HL-60 (cell line): ENCODE measurements around the gene ROR1.

Experiments
- DNase-seq, 2 experiments: peaks; one replicate each; pipeline ENCODE4 v3.0.0-alpha.2; 2010 to 2020; ENCODE audit warnings: low read depth in 1 of 2, low spot score in 1 of 2
- H3K27ac ChIP-seq: fragments of 250-450 bp; sonication (Bioruptor Pico); replicated peaks from 2 replicates; pipeline ENCODE4 v1.5.1; 2020; ENCODE audit warnings: mild to moderate bottlenecking, moderate library complexity
- H3K27me3 ChIP-seq: fragments of 250-450 bp; sonication (Bioruptor Pico); 2 replicates; pipeline ENCODE4 v1.5.1; 2021; ENCODE audit warnings: mild to moderate bottlenecking, moderate library complexity; ENCODE audit not compliant: insufficient read depth, poor library complexity, severe bottlenecking
- H3K4me3 ChIP-seq: replicated peaks from 2 replicates; pipeline ENCODE4 v1.5.1; 2011; ENCODE audit warnings: mild to moderate bottlenecking, control low read depth, low read length; ENCODE audit not compliant: insufficient read depth
- CTCF ChIP-seq: IDR thresholded peaks from one replicate; pipeline ENCODE4 v1.5.1; 2011; ENCODE audit warnings: low read length, control low read depth, inconsistent platforms; ENCODE audit not compliant: insufficient read depth
- GABPA ChIP-seq: IDR thresholded peaks from 2 replicates; pipeline ENCODE4 v1.6.1; 2012; ENCODE audit warnings: low read depth
- POLR2AphosphoS5 ChIP-seq: IDR thresholded peaks from 2 replicates; pipeline ENCODE4 v1.6.1; 2012; ENCODE audit warnings: low read depth
- SPI1 ChIP-seq: IDR thresholded peaks from 2 replicates; pipeline ENCODE4 v1.6.1; 2012; ENCODE audit warnings: low read depth, mild to moderate bottlenecking, borderline replicate concordance
- TF ChIP-seq, protein P1 (sequence below): IDR thresholded peaks from 2 replicates; pipeline ENCODE4 v1.6.1; 2012; ENCODE audit warnings: low read depth; ENCODE audit not compliant: insufficient replicate concordance

ROR1 gene

GRCh38 chr1:64176659-64177058 lies 402.8 kb downstream of the ROR1 start:
- Histone ChIP-seq H3K27ac (no peak overlapping the region), H3K4me3 (no peak overlapping the region), H3K27me3 (no peaks in the 10 kb centered on the region)
- TF ChIP-seq GABPA (no peak), SPI1 (no peak)
- TF ChIP-seq, protein P1, sequence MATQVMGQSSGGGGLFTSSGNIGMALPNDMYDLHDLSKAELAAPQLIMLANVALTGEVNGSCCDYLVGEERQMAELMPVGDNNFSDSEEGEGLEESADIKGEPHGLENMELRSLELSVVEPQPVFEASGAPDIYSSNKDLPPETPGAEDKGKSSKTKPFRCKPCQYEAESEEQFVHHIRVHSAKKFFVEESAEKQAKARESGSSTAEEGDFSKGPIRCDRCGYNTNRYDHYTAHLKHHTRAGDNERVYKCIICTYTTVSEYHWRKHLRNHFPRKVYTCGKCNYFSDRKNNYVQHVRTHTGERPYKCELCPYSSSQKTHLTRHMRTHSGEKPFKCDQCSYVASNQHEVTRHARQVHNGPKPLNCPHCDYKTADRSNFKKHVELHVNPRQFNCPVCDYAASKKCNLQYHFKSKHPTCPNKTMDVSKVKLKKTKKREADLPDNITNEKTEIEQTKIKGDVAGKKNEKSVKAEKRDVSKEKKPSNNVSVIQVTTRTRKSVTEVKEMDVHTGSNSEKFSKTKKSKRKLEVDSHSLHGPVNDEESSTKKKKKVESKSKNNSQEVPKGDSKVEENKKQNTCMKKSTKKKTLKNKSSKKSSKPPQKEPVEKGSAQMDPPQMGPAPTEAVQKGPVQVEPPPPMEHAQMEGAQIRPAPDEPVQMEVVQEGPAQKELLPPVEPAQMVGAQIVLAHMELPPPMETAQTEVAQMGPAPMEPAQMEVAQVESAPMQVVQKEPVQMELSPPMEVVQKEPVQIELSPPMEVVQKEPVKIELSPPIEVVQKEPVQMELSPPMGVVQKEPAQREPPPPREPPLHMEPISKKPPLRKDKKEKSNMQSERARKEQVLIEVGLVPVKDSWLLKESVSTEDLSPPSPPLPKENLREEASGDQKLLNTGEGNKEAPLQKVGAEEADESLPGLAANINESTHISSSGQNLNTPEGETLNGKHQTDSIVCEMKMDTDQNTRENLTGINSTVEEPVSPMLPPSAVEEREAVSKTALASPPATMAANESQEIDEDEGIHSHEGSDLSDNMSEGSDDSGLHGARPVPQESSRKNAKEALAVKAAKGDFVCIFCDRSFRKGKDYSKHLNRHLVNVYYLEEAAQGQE: no peak
- no peak for DNase-seq

GRCh38 chr1:64179588-64179987 lies 405.8 kb downstream of the ROR1 start:
- H3K27me3 ChIP-seq: no peaks in the 10 kb centered on the region
- DNase-seq: no peak
- H3K27ac ChIP-seq: no peak overlapping the region
- TF ChIP-seq POLR2AphosphoS5: no peak
- TF ChIP-seq GABPA: no peak
- TF ChIP-seq, protein P1: no peak
- no peak for TF ChIP-seq CTCF
- TF ChIP-seq SPI1: no peak
- H3K4me3 ChIP-seq: no peak overlapping the region

GRCh38 chr1:64182207-64182606 lies 408.4 kb downstream of the ROR1 start:
- TF ChIP-seq SPI1 (no peak), CTCF (no peak), GABPA (no peak), POLR2AphosphoS5 (no peak)
- TF ChIP-seq, protein P1: no peak
- no peaks in the 10 kb centered on the region for H3K27me3 ChIP-seq
- no peak for DNase-seq
- no peak overlapping the region for H3K27ac ChIP-seq
- H3K4me3 ChIP-seq: no peak overlapping the region
